IMR-90 (cell line): ENCODE data around the gene DLG5.

ENCODE experiments used
- BHLHE40 ChIP-seq: fragments of 150-350 bp; IDR thresholded peaks from 2 replicates; pipeline ENCODE4 v1.6.1; 2016; ENCODE audit warnings: mild to moderate bottlenecking, low read depth, low read length
- CEBPB ChIP-seq: IDR thresholded peaks from 2 replicates; pipeline ENCODE4 v1.6.1; 2012; ENCODE audit warnings: low read depth, low read length, improper control_type of control experiment
- FOS ChIP-seq: fragments of 150-350 bp; IDR thresholded peaks from 2 replicates; pipeline ENCODE4 v1.6.1; 2016; ENCODE audit warnings: low read depth, low read length
- MAFK ChIP-seq: IDR thresholded peaks from 2 replicates; pipeline ENCODE4 v1.6.1; 2012; ENCODE audit warnings: low read depth, low read length, improper control_type of control experiment
- MXI1 ChIP-seq: IDR thresholded peaks from 2 replicates; pipeline ENCODE4 v1.6.1; 2012; ENCODE audit warnings: low read depth, mild to moderate bottlenecking, low read length, moderate library complexity, borderline replicate concordance
- POLR2A ChIP-seq: IDR thresholded peaks from 2 replicates; pipeline ENCODE4 v1.6.1; 2012; ENCODE audit warnings: mild to moderate bottlenecking, low read depth, low read length
- RAD21 ChIP-seq: IDR thresholded peaks from 2 replicates; pipeline ENCODE4 v1.6.1; 2012; ENCODE audit warnings: low read length, improper control_type of control experiment
- RFX5 ChIP-seq: IDR thresholded peaks from 2 replicates; pipeline ENCODE4 v1.8.0; 2012; ENCODE audit warnings: low read depth, mild to moderate bottlenecking, low read length, moderate library complexity
- TF ChIP-seq, protein P1 (sequence below): conservative IDR thresholded peaks from 2 replicates; pipeline ENCODE4 v1.5.1; 2012; ENCODE audit warnings: mild to moderate bottlenecking, low read depth, low read length, improper control_type of control experiment
- TF ChIP-seq, protein P2 (sequence below): fragments of 150-350 bp; IDR thresholded peaks from 2 replicates; pipeline ENCODE4 v1.6.1; 2017; ENCODE audit warnings: mild to moderate bottlenecking, antibody characterized with exemption, low read length, low read depth
- TF ChIP-seq, protein P3 (sequence below): fragments of 150-350 bp; IDR thresholded peaks from 2 replicates; pipeline ENCODE4 v1.6.1; 2016; ENCODE audit warnings: low read depth, mild to moderate bottlenecking, low read length, moderate library complexity, borderline replicate concordance

DNA sequence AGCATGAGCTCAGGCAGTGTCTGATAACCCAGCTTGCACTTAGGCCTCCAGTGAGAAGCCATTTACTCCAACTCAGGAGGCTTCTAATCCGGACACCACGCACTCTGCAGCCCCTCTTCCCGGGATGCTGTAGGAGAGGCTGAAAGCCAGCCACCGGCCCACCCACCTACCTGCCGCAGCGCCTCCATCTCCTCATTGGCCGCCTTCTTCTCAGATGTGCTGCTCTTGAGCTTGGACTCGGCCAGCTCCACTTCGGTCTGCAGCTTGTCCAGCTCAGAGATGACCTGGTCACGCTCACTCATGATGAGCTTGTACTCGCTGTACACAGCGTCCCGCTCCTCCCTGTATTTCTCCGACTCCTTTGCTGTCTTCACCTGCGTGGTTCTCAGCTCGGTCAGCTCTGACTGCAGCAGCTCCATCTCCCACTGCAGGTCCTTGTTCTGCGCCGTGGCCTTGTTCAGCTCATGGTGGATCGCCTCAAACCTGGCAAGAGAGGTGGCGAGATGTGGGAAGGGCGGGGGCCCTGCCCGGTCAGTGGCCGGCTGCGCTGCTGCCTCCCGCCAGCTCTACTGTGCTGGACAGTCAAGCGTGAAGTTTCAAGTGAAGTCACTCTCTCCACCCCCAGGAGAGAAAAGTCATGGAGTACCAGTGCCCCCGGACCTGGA is 84.7 kb downstream of the DLG5 start:
- TF ChIP-seq, protein P1, sequence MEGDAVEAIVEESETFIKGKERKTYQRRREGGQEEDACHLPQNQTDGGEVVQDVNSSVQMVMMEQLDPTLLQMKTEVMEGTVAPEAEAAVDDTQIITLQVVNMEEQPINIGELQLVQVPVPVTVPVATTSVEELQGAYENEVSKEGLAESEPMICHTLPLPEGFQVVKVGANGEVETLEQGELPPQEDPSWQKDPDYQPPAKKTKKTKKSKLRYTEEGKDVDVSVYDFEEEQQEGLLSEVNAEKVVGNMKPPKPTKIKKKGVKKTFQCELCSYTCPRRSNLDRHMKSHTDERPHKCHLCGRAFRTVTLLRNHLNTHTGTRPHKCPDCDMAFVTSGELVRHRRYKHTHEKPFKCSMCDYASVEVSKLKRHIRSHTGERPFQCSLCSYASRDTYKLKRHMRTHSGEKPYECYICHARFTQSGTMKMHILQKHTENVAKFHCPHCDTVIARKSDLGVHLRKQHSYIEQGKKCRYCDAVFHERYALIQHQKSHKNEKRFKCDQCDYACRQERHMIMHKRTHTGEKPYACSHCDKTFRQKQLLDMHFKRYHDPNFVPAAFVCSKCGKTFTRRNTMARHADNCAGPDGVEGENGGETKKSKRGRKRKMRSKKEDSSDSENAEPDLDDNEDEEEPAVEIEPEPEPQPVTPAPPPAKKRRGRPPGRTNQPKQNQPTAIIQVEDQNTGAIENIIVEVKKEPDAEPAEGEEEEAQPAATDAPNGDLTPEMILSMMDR: no peak
- TF ChIP-seq RAD21 (no peak), RFX5 (no peak), POLR2A (no peak), MAFK (no peak), CEBPB (no peak), BHLHE40 (no peak), MXI1 (no peak), FOS (no peak)
- TF ChIP-seq, protein P2, sequence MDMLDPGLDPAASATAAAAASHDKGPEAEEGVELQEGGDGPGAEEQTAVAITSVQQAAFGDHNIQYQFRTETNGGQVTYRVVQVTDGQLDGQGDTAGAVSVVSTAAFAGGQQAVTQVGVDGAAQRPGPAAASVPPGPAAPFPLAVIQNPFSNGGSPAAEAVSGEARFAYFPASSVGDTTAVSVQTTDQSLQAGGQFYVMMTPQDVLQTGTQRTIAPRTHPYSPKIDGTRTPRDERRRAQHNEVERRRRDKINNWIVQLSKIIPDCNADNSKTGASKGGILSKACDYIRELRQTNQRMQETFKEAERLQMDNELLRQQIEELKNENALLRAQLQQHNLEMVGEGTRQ: no peak
- TF ChIP-seq, protein P3, sequence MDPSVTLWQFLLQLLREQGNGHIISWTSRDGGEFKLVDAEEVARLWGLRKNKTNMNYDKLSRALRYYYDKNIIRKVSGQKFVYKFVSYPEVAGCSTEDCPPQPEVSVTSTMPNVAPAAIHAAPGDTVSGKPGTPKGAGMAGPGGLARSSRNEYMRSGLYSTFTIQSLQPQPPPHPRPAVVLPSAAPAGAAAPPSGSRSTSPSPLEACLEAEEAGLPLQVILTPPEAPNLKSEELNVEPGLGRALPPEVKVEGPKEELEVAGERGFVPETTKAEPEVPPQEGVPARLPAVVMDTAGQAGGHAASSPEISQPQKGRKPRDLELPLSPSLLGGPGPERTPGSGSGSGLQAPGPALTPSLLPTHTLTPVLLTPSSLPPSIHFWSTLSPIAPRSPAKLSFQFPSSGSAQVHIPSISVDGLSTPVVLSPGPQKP: no peak
